GM23248 (cell line): Measurements from ENCODE around the gene PNPLA2. TPM values are rescaled to one million over a fixed set of nuclear protein-coding genes. Genes with fewer than 3 reads are reported as not detected.

Source experiments
- DNase-seq: peaks from one replicate; pipeline ENCODE4 v3.0.0-alpha.2; 2015
- H2AFZ ChIP-seq: fragments of 200-600 bp; sonication (generic); 2 replicates; pipeline ENCODE4 v1.6.1; 2016; ENCODE audit warnings: antibody characterized with exemption
- H3F3A ChIP-seq: fragments of 200-600 bp; sonication (generic); 2 replicates; pipeline ENCODE4 v1.6.1; 2016; ENCODE audit warnings: mild to moderate bottlenecking, antibody characterized with exemption, mixed run types; ENCODE audit not compliant: insufficient read depth
- H3K27ac ChIP-seq: fragments of 200-600 bp; sonication (generic); 2 replicates; pipeline ENCODE4 v1.5.1; 2016; ENCODE audit warnings: mild to moderate bottlenecking
- H3K27me3 ChIP-seq: fragments of 200-600 bp; sonication (generic); replicated peaks from 2 replicates; pipeline ENCODE4 v1.6.1; 2016; ENCODE audit warnings: mild to moderate bottlenecking; ENCODE audit not compliant: insufficient read depth
- H3K36me3 ChIP-seq: fragments of 200-600 bp; sonication (generic); 2 replicates; pipeline ENCODE4 v1.6.1; 2016; ENCODE audit warnings: low read depth, mild to moderate bottlenecking
- H3K4me1 ChIP-seq: fragments of 200-600 bp; sonication (generic); 2 replicates; pipeline ENCODE4 v1.6.1; 2016; ENCODE audit warnings: mild to moderate bottlenecking; ENCODE audit not compliant: insufficient read depth
- H3K4me2 ChIP-seq: fragments of 200-600 bp; sonication (generic); one replicate; pipeline ENCODE4 v1.6.1; 2016; ENCODE audit warnings: mild to moderate bottlenecking; ENCODE audit not compliant: unreplicated experiment
- H3K4me3 ChIP-seq: fragments of 200-600 bp; sonication (generic); 2 replicates; pipeline ENCODE4 v1.5.1; 2016; ENCODE audit warnings: mild to moderate bottlenecking
- H3K79me2 ChIP-seq: fragments of 200-600 bp; sonication (generic); 2 replicates; pipeline ENCODE4 v1.6.1; 2016; ENCODE audit warnings: mild to moderate bottlenecking; ENCODE audit not compliant: insufficient read depth
- H3K9ac ChIP-seq: fragments of 200-600 bp; sonication (generic); 2 replicates; pipeline ENCODE4 v1.6.1; 2016; ENCODE audit warnings: mild to moderate bottlenecking
- H3K9me2 ChIP-seq: fragments of 200-600 bp; sonication (generic); 2 replicates; pipeline ENCODE4 v1.6.1; 2016; ENCODE audit warnings: mixed run types, mild to moderate bottlenecking, moderate library complexity; ENCODE audit not compliant: insufficient read depth
- H3K9me3 ChIP-seq: fragments of 200-600 bp; sonication (generic); one replicate; pipeline ENCODE4 v1.6.1; 2017; ENCODE audit warnings: low read depth
- H4K20me1 ChIP-seq: fragments of 200-600 bp; sonication (generic); 2 replicates; pipeline ENCODE4 v1.6.0; 2016; ENCODE audit not compliant: insufficient read depth
- EZH2 ChIP-seq: fragments of 200-600 bp; sonication (generic); IDR thresholded peaks from 2 replicates; pipeline ENCODE4 v1.6.1; 2018; ENCODE audit warnings: antibody characterized with exemption, mild to moderate bottlenecking; ENCODE audit not compliant: insufficient read depth, poor library complexity, severe bottlenecking
- EZH2phosphoT487 ChIP-seq: fragments of 200-600 bp; sonication (generic); IDR thresholded peaks from 2 replicates; pipeline ENCODE4 v1.6.1; 2018; ENCODE audit warnings: antibody characterized with exemption, moderate library complexity, mild to moderate bottlenecking, low read depth; ENCODE audit not compliant: insufficient read depth
- WGBS, 2 experiments: methylation state at CpG; one replicate each; pipeline ENCODE4 v1.1.6; 2015 to 2017; ENCODE audit warnings: low lambda C conversion rate in 2 of 2, low coverage in 1 of 2; ENCODE audit errors: missing lambda C conversion rate in 2 of 2; 5-methylcytosine and 5-hydroxymethylcytosine counted together
- in situ Hi-C: fragments of 300-500 bp; cut with MboI; formaldehyde crosslinking; loops from 2 replicates; pipeline ENCODE4 v1.15.0; 2020
- polyA plus RNA-seq: library from polyadenylated mRNA; unstranded; fragments of >200 nt; fragmentation: Nextera tagmentation; extraction: Ambion mirVana; gene quantifications from 2 replicates; pipeline ENCODE4 v1.2.1, GENCODE V29; 2016
- total RNA-seq: library from RNA; depleted of rRNA; stranded (reverse); fragments of >200 nt; shearing (Covaris generic); gene quantifications from 2 replicates; pipeline ENCODE4 v1.2.3, GENCODE V29; 2014

Gene PNPLA2
- total and polyA plus RNA-seq, 2 experiments from 2014 or later, result 38.7 to 87.6 TPM

GRCh38 chr11:813072-813455, 5.7 kb upstream of the PNPLA2 start:
- in situ Hi-C loops, result no loop called here
- H3F3A ChIP-seq, result peaks cover 34% of the 10 kb centered on the region
- peaks cover 16% of the 10 kb centered on the region for H3K4me1 ChIP-seq
- no peaks in the 10 kb centered on the region for H3K9me3 ChIP-seq
- H3K27ac ChIP-seq, result no peak overlapping the region
- H3K4me3 ChIP-seq, result no peak overlapping the region
- H4K20me1 ChIP-seq, result no peaks in the 10 kb centered on the region; the same call in 1 of the 2 replicates
- H3K4me2 ChIP-seq, result no peak overlapping the region
- peaks cover 19% of the 10 kb centered on the region for H3K36me3 ChIP-seq
- no peaks in the 10 kb centered on the region for H3K9me2 ChIP-seq
- no peak for DNase-seq
- H2AFZ ChIP-seq, result no peak overlapping the region
- WGBS, 2 experiments, result 75 to 79% methylated on average over 6 of the region's 6 CpGs
- peaks cover 48% of the 10 kb centered on the region for H3K79me2 ChIP-seq
- H3K27me3 ChIP-seq, result no peaks in the 10 kb centered on the region
- no peak overlapping the region for H3K9ac ChIP-seq
- TF ChIP-seq EZH2phosphoT487, result no peak
- no peak for TF ChIP-seq EZH2

DNA sequence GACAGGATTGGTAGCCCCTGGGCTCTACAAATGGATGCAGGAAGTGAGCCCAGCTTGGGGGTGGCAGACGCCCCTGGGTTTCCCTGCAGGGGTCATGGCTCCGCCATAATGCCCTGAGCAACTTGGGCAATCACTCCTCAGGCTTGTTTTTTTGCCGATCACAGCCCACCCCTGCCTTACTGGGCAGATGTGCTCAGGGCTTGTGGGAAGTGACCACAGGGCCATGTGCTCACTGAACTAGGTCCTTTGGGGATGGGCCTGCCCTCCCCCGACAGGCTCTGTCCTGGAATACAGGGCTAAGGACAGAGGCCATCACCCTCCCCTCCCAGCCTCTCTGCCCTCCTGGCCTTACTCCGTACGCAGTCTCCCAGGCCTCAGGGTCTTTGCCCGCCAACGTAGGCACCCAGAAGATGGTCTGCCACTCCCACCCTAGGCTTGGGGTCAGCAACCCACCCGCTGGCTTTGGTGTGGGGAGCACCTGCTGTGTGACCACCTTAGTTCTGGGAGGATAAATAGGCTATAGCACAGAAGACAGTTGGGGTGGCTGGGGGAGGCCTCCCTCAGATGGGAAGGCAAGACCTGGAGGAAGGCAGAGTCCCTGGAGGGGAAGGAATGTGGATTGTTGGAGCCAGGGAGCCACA, 5.1 kb upstream of the PNPLA2 start:
- Histone ChIP-seq H3K4me1 (peaks cover 15% of the 10 kb centered on the region), H3K9me2 (no peaks in the 10 kb centered on the region), H4K20me1 (no peaks in the 10 kb centered on the region; the same call in 1 of the 2 replicates), H3K36me3 (peaks cover 19% of the 10 kb centered on the region), H3F3A (peaks cover 37% of the 10 kb centered on the region), H2AFZ (no peak overlapping the region), H3K4me3 (no peak overlapping the region), H3K9ac (no peak overlapping the region), H3K27ac (no peak overlapping the region), H3K9me3 (no peaks in the 10 kb centered on the region), H3K27me3 (no peaks in the 10 kb centered on the region), H3K79me2 (peaks cover 43% of the 10 kb centered on the region), H3K4me2 (no peak overlapping the region)
- DNase-seq, result no peak
- in situ Hi-C loops, result no loop called here
- TF ChIP-seq EZH2, result no peak
- no peak for TF ChIP-seq EZH2phosphoT487
- 67 to 70% methylated on average over 9 of the region's 9 CpGs for WGBS, 2 experiments

DNA sequence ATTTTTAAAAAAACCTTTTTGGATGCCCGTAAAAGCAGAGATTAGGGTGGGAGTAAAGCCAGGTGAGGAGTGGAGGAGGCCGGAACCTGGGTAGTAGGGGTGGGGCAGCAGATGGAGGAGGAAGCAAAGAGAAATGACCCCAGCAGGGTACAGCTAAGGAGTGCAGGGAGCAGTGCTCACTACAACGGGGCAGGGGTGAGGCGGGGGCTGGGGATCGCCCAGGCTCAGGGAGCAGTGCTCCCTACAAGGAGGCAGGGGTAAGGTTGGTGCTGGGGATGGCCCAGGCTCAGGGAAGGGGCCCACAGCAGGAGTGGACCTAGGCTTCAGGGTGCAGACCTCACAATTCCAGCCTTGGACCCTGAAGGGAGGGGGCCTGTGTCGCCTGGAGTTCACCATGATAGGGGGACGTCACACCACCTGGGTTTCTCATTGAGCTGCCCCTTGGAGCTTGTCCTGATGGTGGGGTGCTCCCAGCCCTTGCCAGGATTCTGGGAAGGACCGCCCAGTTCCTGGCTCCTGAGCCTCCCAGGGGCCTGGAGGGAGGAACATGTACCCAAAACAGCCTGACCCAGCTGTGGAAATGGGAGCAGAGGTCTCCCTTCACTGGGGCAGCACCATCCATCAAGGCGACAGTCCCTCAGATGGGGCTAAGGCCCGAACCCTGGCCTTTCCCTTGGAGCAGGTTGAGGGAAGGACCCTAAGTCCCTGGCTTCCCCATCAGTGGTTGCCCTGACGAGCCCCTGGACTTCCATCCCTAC, 2.9 kb upstream of the PNPLA2 start:
- in situ Hi-C loops, result no loop called here
- Histone ChIP-seq H3K36me3 (peaks cover 19% of the 10 kb centered on the region), H4K20me1 (no peaks in the 10 kb centered on the region; the same call in 1 of the 2 replicates), H2AFZ (no peak overlapping the region), H3K27me3 (no peaks in the 10 kb centered on the region), H3K4me2 (no peak overlapping the region), H3K79me2 (peaks cover 42% of the 10 kb centered on the region), H3K9me3 (no peaks in the 10 kb centered on the region), H3K27ac (no peak overlapping the region), H3F3A (peaks cover 32% of the 10 kb centered on the region), H3K4me1 (peaks cover 17% of the 10 kb centered on the region), H3K9me2 (no peaks in the 10 kb centered on the region), H3K4me3 (no peak overlapping the region), H3K9ac (no peak overlapping the region)
- TF ChIP-seq EZH2, result no peak
- no peak for TF ChIP-seq EZH2phosphoT487
- no peak for DNase-seq
- 80 to 83% methylated on average over 11 of the region's 11 CpGs for WGBS, 2 experiments

- Histone ChIP-seq H4K20me1 (no peaks in the 10 kb centered on the region; the same call in 1 of the 2 replicates), H3K4me1 (peaks cover 17% of the 10 kb centered on the region), H2AFZ (no peak overlapping the region), H3K27ac (no peak overlapping the region), H3K4me2 (no peak overlapping the region), H3F3A (peaks cover 27% of the 10 kb centered on the region), H3K36me3 (peaks cover 14% of the 10 kb centered on the region), H3K79me2 (peaks cover 41% of the 10 kb centered on the region), H3K9me2 (no peaks in the 10 kb centered on the region), H3K4me3 (no peak overlapping the region), H3K9me3 (no peaks in the 10 kb centered on the region), H3K27me3 (no peaks in the 10 kb centered on the region), H3K9ac (no peak overlapping the region)
- no peak for DNase-seq
- in situ Hi-C loops, result no loop called here
- no peak for TF ChIP-seq EZH2phosphoT487
- no peak for TF ChIP-seq EZH2
- 71% methylated on average over 11 of the region's 11 CpGs for whole genome bisulfite sequencing, 2 experiments
Measured at GRCh38 chr11:816433-816779, 2.3 kb upstream of the PNPLA2 start.
